Activated naive CD8-positive, alpha-beta T cell treated with anti-CD3 and anti-CD28 coated beads, Interleukin-2, amount 50 U/mL, for 16 hours (primary cell): ENCODE results near the gene GOLGA8N.
"Not testable (repeated sequence)": the region's sequence is repeated elsewhere in the genome, so short reads cannot be mapped to it uniquely, and the experiment has no call there.

Experiments
- DNase-seq: peaks from one replicate; pipeline ENCODE4 v3.0.0-alpha.2; 2020; ENCODE audit warnings: low read depth, low spot score

Gene GOLGA8N

DNA sequence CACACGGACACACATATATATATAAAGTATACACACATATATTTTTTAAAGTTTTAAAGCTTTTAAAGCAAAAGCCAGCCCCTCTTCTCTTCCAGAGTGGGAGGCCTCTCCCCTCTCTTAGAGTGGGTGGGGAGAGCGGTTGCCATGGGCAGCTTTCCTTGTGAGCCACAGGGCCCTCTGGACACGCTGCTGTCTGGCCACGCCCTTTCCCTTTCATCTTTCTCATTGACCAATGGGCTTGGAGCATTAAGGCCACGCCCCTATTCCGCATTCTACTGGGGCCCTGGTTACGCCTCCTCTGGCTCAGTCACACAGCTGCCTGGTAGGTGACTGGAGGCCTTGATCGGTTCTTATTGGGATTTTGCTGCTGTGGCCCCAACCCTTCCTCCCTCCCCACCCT, at the start of gene GOLGA8N:
TSS of gene GOLGA8N (plus strand) at position 306 of the 400 bp plus-strand sequence.
- DNase-seq: not testable (repeated sequence)

DNA sequence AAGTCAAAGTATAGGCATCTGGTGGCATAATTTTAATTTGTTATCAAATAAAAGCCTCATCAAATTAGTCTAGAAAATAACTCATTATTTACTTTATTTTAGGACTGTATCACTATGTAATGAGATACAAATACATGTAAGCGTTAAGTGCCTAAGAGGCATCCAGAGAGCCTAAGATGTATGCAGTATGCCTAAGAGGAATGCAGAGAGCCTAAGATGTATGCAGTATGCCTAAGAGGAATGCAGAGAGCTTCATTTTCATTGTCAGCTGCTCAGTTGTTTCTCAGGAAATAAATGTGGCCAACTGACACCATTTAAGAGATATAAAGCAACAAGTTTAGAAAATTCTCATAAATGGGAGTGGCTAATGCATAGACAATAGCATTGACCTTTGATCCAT, 49.8 kb upstream of the GOLGA8N start:
- DNase-seq: not testable (repeated sequence)

DNA sequence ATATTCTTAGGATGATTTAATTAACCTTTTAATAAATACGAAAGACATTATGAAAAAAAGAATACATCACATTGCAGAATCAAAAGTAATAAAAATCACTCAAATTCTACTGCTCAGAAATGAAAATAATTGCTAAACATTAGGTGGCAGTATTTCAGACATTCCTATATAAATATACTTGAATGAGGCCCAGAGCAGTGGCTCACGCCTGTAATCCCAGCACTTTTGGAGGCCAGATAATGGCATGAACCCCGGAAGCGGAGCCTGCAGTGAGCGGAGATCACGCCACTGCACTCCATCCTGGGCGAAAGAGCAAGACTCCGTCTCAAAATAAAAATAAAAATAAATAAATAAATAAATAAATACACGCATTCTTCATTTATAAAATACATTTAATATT, 48.1 kb upstream of the GOLGA8N start:
- DNase-seq: not testable (repeated sequence)

DNA sequence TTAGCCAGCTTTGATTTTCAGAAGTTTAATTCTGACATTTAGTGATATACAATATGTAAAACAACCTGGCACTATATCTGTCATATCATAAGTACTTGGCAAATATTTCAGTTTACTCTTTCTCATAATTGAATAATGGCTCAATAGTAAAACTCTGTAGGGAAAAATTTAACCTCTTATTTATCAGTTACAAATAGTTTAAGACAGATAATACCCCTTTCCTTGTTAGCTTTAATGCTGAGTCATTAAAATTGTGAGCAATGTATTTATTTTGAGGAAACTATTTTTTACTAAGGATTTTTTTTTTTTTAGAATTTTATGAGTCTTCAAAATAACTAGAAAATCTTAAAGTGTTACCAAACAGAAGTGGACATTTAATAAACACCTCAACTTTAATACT, 38.7 kb upstream of the GOLGA8N start:
- DNase-seq: not testable (repeated sequence)

DNA sequence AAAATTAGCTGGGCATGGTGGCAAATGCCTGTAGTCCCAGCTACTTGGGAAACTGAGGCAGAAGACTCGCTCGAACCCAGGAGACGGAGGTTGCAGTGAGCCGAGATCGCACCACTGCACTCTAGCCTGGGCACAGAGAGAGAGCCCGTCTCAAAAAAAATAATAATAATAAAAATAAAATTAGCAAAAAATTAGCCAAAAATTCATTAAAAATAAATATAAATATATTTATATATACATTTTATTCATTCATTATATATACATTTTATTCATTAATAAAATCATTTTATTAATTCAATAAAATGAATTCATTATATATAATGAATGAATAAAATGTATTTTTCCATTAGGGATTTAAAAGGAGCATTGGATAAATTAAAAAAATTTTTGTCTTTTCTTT, 31.1 kb upstream of the GOLGA8N start:
- DNase-seq: not testable (repeated sequence)

DNA sequence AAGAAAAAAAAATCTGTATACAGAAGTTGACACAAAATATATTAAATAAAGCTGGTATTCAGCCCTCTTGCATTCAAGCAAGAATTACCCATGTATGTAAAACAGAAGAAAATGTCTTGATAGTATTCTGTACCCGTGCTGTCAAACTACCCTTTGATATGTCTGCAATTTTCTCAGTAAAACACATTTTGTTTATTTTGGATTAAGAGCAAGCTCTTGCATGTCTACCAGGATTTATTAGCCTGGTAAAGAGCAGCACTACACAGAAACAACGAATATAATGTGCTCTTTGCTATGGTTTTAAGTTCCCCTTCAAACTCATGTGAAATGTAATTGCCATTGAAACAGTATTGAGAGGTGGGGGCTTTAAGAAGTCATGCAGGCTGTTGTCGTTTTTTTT, 24.3 kb upstream of the GOLGA8N start:
- not testable (repeated sequence) for DNase-seq

DNA sequence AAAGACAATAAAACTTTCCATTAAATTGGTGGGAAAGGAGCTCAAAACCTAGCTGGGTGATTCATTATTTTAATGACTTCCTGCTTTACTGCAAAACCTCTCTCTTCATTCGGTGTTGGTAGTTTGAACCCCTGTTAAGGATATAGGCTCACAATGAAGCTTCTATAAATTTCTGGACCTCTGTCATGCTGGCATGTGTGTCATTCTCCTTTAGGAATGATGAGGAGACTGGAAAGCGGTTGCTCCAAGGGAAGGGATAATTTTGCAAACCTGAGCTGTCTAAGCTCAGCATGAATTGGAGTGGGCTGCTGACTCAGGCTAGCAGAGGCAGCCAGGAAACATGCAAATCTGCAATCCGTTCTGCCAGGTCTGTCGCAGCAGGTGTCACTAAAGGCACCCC, 14.8 kb upstream of the GOLGA8N start:
- not testable (repeated sequence) for DNase-seq

DNA sequence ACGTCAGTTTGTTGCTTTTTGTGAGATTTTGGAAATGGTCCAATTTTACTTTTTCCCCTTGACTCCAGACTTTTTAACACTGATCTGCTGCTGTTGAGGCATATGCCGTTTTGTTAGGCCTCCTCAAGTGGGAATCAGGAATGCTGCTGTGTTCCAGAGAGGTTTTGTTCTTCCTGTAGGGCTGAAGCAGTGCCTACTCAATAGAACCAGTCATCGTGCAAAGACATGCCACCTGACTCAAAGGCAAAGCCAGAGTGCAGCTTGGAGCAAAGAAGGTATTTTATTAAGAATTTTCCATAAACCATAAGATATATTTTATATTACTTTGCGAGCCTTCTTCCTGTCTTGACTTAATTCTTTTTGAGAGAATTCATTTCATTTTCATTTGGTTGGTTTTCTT, 7.4 kb upstream of the GOLGA8N start:
- DNase-seq: not testable (repeated sequence)

DNA sequence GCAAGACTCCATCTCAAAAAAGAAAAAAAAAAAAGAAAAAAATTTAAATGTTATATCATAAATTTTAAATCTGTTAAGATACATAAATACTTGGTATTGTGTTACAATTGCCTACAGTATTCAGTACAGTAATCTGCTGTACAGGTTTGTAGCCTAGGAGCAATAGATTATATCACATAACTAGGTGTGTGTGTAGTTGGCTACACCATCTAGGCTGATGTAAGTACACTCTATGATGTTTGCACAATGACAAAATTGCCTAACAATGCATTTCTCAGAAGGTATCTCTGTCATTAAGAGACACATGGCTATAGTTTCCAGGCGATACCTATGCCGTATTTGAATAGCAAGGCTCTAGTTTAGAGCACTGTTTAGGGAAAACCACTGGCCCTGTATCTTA, 16.3 kb downstream of the GOLGA8N start:
- DNase-seq: not testable (repeated sequence)

DNA sequence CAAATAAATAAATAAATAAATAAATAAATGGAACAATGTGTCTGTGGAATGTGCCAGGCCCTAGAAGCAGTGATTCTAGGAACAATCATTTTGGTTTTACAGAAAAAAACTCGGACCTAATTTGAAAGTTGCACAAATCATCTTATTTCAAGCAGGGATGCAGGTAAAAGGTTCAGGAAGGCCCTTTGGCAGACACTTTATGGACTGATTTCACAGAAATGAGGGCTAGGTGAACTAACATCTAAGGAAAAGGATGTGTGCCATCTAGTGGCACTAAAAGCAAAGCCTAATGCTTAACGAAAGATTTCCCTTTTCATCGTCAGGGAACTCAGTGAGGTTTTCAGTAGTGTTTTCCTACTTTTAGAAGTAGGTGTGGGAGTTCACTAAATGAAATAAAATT, 17.5 kb downstream of the GOLGA8N start:
- not testable (repeated sequence) for DNase-seq

DNA sequence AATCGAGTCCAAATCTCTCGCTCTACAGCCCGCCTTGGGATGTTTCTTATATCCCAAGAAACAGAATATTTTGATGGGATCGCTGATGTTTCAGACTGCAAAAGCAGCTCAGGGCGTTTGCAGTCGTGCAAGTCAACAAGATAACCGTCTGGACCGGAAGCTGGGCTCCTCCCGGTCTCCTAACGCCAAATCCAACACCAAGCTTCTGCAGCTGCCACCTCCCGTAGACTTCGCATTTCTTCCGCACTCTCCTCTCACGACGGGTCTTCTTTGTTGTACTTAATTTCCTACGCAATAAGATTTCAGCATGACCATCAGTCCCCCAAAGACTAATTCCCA, 21.4 kb downstream of the GOLGA8N start:
- not testable (repeated sequence) for DNase-seq

DNA sequence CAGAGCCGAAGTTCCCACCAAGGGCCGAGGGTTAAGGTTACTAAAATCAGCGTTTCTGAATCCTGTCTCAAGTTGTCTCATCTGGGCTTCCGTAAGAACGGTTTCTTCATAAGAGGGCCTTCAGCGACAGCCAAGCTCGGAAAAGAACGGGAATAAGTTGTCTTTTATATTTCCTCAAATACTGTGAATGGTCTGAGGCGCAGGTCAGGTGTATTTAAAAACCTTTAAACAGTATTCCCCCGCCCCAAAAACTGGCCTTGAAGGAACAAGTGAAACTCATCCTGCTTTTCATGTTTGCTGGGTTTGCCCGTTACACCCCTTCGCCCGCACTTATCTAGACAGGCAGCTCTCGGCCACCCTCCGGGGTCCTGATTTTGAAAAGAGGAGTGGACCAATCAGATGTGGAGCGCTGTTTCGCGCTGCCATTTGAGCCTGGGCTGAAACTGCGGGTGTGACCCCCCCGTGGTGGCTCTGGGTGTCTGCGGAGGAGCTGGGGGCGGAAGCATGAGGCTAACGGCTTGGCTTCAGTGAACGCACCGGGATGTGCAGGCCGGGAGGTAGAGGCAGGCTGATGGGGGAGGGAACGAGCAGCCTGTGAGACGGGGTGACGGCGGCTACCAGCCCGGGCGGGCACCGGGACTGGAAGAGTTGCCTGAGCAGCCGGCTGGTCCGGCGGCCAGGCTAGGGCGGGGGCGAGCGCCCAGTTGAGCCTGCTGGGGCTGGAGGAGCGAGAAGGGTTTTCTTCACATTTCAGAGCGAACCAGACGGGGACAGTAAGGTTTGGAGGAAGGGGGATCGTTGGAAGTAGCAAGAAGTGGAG, 22.0 kb downstream of the GOLGA8N start, which contains the start of gene ARHGAP11A:
TSS of gene ARHGAP11A (plus strand) at position 454 of the 820 bp plus-strand sequence. CDS start 708 bp downstream, outside the sequence.
- DNase-seq: peak; percentile 63

DNA sequence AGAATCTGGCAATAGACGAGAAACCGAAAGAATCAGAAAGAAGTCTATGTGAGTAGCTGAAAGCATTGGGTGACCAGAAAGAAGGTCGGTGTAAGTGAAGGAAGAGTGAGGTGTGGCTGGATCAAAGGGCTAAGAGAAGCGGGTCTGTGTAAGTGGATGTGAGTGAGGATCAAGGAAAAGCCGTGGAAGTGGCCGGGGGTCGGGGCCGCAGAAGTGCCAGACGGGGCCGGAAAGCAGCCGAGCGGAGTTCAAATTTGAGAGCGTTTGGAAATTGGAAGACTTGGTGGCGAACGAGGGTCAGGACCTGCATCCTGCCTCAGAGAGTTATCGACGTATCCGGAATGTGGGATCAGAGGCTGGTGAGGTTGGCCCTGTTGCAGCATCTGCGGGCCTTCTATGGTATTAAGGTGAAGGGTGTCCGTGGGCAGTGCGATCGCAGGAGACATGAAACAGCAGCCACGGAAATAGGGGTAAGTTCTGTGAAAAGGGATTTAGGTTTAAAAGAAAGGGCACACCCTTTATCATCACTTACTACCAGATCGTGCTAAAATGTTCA, 22.7 kb downstream of the GOLGA8N start:
- DNase-seq: not testable (repeated sequence)

DNA sequence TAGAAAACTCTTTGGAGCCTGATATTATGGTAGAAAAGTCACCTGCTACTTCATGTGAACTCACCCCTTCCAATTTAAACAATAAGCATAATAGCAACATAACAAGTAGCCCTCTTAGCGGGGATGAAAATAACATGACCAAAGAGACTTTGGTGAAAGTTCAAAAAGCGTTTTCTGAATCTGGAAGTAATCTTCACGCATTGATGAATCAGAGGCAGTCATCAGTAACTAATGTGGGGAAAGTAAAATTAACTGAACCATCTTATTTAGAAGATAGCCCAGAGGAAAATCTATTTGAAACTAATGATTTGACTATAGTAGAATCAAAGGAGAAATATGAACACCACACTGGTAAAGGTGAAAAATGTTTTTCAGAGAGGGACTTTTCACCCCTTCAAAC, 43.2 kb downstream of the GOLGA8N start:
- DNase-seq: no peak

DNA sequence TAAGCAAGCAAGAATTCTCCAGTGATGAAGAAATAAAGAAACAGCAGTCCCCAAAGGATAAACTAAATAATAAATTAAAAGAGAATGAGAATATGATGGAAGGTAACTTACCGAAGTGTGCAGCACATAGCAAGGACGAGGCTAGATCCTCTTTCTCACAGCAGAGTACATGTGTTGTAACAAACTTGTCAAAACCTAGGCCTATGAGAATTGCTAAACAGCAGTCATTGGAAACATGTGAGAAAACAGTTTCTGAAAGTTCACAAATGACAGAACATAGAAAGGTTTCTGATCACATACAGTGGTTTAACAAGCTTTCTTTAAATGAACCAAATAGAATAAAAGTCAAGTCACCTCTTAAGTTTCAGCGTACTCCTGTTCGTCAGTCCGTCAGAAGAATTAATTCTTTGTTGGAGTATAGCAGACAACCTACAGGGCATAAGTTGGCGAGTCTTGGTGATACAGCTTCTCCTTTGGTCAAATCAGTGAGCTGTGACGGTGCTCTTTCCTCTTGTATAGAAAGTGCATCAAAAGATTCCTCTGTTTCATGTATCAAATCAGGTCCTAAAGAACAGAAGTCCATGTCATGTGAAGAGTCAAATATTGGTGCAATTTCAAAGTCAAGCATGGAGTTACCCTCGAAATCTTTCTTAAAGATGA, 43.8 kb downstream of the GOLGA8N start:
- DNase-seq: no peak

DNA sequence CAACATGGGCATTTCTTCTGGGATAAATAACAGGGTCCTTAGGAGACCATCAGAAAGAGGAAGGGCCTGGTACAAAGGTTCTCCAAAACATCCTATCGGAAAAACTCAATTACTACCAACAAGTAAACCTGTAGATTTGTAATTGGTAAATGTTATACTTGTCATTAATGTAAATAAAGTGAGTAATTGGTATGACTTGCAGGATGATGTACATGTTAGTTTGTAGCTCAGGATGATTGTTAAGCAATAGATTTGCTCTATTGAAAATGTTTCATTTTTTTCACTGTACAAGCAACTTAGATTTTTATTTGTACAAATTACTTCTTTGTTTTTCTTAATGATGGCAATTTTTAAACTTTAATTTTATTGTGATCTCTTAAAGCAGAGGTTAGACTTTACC, 44.4 kb downstream of the GOLGA8N start:
- no peak for DNase-seq

DNA sequence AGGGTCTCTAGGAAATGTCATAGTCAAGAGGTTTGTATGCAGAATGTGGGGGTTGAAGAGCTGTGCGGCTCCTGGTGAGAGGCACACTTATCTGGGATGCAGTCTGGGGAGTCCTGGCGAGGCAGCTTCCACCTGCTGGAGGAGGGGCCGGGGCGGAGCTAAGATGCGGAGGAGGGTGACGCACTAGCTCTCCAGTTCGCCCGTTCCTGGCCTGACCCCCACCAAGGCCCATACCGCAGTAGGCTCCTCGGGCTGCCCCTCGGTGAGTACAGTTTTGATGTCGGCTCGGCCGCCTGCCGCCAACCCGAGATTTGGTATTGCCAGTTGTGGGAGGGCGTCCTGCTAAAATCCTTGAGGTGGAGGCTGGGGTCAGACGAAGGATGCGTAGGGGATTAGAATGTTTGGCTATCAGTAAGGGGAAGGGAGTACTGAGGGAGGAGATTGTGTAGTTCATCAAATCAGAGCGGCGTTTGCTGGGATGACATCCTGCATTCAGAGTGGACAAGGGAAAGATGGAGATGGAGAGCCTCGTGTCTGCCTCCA, 48.3 kb downstream of the GOLGA8N start, which contains the start of gene SCG5:
TSS of gene SCG5 (plus strand) at position 194 of the 543 bp plus-strand sequence. CDS start 1,883 bp downstream, outside the sequence.
- DNase-seq: no peak

DNA sequence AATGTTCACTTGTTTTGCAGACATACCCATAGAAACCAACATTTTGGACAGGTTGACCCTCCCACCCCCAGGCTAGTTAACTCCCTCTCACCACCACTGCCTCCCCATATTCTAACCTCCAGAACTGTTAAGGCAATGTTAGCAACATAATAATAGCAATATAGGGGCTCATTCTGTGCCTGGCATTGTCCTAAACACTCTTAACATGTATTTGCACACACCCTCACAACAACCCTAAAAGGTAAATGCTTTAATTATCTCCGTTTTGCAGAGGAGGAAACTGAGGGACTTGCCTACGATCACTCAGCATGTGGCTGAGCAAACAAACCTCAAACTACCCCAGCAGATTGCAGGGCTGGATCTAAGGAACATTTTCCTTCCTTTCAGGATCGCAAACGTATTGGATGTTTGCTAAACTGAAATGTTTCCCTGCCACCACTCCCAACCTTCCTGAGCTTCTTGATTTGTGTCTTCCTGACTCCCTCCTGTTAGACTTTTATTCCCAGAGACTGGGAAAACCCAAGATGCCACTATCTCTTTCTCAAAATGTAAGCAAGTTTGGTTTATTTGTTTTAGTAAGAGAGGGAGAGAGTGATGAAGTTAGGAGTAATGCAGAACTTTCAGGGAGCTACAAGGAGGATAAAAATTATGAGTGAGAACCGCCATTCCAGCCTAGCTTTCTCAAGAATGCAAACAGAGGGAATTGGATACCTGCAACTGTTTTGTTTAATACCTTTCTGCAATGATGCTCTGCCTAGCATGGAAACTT, 49.6 kb downstream of the GOLGA8N start:
- DNase-seq: no peak

DNA sequence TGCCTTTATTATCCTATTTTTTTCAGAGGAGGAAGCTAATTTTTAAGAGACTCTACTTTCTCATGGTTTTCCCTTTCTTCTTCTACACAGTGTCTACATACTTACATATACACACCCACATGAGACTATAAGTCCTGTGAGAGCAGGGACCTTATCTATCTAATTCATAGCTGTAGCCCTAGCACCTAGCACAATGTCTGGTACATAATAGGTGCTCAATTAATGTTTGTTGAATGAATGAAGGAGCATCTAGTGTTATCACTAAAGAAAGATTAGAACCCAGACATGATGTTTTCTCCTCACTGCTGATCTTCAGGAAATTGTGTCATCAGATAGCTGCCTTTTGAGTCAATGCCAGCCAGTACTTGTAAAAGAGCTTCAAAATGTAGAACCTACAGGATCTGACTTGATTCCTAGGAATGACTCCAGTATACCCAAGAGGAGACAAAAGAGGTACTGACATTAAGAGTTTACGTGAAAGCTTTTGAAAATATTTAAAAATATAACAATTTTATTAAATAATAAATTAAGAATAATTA, 50.7 kb downstream of the GOLGA8N start:
- DNase-seq: no peak

DNA sequence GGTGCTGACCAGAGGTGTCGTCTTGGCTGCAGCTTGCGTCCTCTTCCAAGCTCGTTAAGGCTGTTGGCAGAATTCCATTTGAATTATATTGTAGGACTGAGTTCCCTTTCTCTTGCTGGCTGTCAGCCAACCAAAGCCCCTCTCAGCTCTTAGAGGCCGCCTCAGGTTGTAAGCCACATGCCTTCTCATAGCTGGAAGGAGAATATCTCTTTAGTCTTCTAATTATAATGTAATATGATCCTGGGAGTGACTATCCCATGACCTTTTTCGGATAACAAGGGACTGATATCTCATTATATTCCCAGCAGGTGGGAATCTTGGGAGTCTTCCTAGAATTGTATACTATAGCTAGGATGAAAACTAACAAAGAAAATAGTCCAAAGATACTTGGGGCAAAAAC, 53.0 kb downstream of the GOLGA8N start:
- DNase-seq: no peak

DNA sequence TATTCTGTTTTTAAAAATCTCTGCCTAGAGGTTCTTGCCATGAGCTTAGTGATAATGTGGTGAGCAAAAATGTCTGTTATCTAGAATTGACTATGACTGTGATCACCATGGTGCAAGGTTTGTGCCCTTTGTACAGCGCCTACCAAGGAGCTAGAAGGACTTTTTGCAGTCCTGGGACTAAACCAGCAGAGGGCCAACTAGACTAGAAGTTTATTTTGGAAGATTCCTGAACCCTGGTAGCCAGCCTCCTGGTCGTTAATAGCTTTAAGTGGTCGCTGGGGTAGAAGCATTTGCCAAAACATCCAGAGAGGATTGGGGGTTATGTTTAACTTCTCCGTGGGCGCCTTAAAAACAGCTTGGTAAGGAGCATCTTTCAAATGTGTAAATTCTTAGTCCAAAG, 56.1 kb downstream of the GOLGA8N start:
- DNase-seq: no peak
